Neural cell (in vitro differentiated cells): ENCODE results near the gene PSMD3.

Experiments
- EZH2 ChIP-seq: fragments of 200-600, 300-800 bp; shearing (Covaris generic), sonication (generic); IDR thresholded peaks from 2 replicates; pipeline ENCODE4 v1.6.1; 2014; ENCODE audit warnings: antibody characterized with exemption, low read length, borderline replicate concordance, mild to moderate bottlenecking; ENCODE audit not compliant: insufficient read depth, poor library complexity, severe bottlenecking
- POLR2AphosphoS5 ChIP-seq: IDR thresholded peaks from 2 replicates; pipeline ENCODE4 v1.6.1; 2012
- RAD21 ChIP-seq: fragments of 450-650 bp; conservative IDR thresholded peaks from 2 replicates; pipeline ENCODE4 v1.6.1; 2014; ENCODE audit warnings: antibody characterized with exemption, mild to moderate bottlenecking, moderate library complexity
- TF ChIP-seq, protein P1 (sequence below): fragments of 450-650 bp; IDR thresholded peaks from 2 replicates; pipeline ENCODE4 v1.5.1; 2014; ENCODE audit warnings: antibody characterized with exemption, mild to moderate bottlenecking, moderate library complexity; ENCODE audit not compliant: poor library complexity, severe bottlenecking

DNA sequence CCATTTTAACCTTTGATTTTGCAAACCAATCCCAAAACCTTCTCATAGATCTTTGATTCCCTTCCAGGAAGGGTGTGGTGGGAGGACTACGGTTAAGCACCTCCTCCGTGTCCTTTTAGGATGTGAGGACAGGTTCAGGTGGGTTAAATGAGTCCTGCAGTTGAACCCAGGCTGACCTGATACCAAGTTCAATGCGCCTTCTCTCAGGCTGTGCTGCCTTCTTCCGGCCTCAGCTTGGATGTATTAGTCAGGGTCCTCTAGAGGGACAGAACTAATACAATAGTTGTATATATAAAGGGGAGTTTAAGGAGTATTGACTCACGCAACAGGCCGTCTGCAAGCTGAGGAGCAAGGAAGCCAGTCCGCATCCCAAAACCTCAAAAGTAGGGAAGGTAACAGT, 24.1 kb downstream of the PSMD3 start:
- TF ChIP-seq RAD21 (no peak), POLR2AphosphoS5 (no peak), EZH2 (no peak)
- TF ChIP-seq, protein P1, sequence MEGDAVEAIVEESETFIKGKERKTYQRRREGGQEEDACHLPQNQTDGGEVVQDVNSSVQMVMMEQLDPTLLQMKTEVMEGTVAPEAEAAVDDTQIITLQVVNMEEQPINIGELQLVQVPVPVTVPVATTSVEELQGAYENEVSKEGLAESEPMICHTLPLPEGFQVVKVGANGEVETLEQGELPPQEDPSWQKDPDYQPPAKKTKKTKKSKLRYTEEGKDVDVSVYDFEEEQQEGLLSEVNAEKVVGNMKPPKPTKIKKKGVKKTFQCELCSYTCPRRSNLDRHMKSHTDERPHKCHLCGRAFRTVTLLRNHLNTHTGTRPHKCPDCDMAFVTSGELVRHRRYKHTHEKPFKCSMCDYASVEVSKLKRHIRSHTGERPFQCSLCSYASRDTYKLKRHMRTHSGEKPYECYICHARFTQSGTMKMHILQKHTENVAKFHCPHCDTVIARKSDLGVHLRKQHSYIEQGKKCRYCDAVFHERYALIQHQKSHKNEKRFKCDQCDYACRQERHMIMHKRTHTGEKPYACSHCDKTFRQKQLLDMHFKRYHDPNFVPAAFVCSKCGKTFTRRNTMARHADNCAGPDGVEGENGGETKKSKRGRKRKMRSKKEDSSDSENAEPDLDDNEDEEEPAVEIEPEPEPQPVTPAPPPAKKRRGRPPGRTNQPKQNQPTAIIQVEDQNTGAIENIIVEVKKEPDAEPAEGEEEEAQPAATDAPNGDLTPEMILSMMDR, result no peak
